Ishikawa (cell line): ENCODE results near the gene PTER.

Experiments
- CREB1 ChIP-seq: IDR thresholded peaks from 2 replicates; pipeline ENCODE4 v1.6.1; 2012; ENCODE audit warnings: low read depth
- EGR1 ChIP-seq: IDR thresholded peaks from 2 replicates; pipeline ENCODE4 v1.6.1; 2012
- EP300 ChIP-seq: IDR thresholded peaks from 2 replicates; pipeline ENCODE4 v1.6.1; 2012; ENCODE audit warnings: borderline replicate concordance
- FOXM1 ChIP-seq: IDR thresholded peaks from 2 replicates; pipeline ENCODE4 v1.6.1; 2012; ENCODE audit warnings: low read depth, borderline replicate concordance
- RAD21 ChIP-seq: IDR thresholded peaks from 2 replicates; pipeline ENCODE4 v1.6.1; 2012; ENCODE audit warnings: low read depth
- REST ChIP-seq: IDR thresholded peaks from 2 replicates; pipeline ENCODE4 v1.6.1; 2012; ENCODE audit warnings: low read depth, mild to moderate bottlenecking
- TAF1 ChIP-seq: IDR thresholded peaks from 2 replicates; pipeline ENCODE4 v1.6.1; 2012; ENCODE audit warnings: low read depth, mild to moderate bottlenecking
- TEAD4 ChIP-seq: IDR thresholded peaks from 2 replicates; pipeline ENCODE4 v1.6.1; 2012
- YY1 ChIP-seq: IDR thresholded peaks from 2 replicates; pipeline ENCODE4 v1.6.1; 2012; ENCODE audit warnings: low read depth

GRCh38 chr10:16519250-16519907, 82.6 kb downstream of the PTER start:
- TF ChIP-seq EGR1 = no peak
- no peak for TF ChIP-seq TAF1
- no peak for TF ChIP-seq TEAD4
- no peak for TF ChIP-seq RAD21
- no peak for TF ChIP-seq CREB1
- no peak for TF ChIP-seq REST
- TF ChIP-seq EP300 = no peak
- TF ChIP-seq FOXM1 = no peak
- no peak for TF ChIP-seq YY1
